ENCODE measurements around the gene CD320. TPM values are rescaled to one million over a fixed set of nuclear protein-coding genes. Genes with fewer than 3 reads are reported as not detected.
A peak's percentile ranks its signal among the peaks of the same experiment; 100 is the strongest.
"Not testable (repeated sequence)": the region's sequence is repeated elsewhere in the genome, so short reads cannot be mapped to it uniquely, and the experiment has no call there.

The CD320 gene
- total RNA-seq, 4 donors from 2014 or later, result 12.7 to 26.4 (median 18.2) TPM

DNA sequence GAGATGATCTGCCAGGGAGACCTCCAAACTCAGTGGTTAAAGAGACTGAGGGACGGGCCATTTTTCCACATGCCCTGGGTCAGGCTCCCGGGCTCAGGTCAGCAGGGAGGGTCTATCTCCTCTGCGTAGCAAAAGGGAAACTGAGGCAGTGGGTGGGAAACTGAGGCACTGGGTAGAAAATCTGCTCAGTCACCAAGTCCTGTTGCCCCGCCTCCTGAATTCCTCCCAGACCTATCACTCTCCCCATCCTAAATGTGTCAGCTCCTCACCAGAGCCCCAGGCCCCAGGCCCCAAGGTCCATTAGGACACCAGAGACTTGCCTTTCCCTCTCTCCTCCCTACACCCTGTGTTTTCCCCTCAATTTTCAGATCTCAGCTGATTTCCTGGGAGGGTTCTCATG is 2.4 kb downstream of the CD320 start:
- no peaks in the 10 kb centered on the region for H3K9me3 ChIP-seq
- H3K36me3 ChIP-seq, result peaks cover 0 to 13% (median 0%) of the 10 kb centered on the region in 3 donors
- H3K27ac ChIP-seq, result peak overlapping the region in 1 of 4 donors; percentile 25
- peak in 2 of 3 donors; percentile 15 to 37 for DNase-seq
- no peaks in the 10 kb centered on the region for H3K27me3 ChIP-seq
- H3K4me1 ChIP-seq, result peaks cover 0 to 36% (median 14%) of the 10 kb centered on the region in 4 donors
- no peak for TF ChIP-seq POLR2A (IDR thresholded peaks at IDR 0.05)
- TF ChIP-seq, protein P1, sequence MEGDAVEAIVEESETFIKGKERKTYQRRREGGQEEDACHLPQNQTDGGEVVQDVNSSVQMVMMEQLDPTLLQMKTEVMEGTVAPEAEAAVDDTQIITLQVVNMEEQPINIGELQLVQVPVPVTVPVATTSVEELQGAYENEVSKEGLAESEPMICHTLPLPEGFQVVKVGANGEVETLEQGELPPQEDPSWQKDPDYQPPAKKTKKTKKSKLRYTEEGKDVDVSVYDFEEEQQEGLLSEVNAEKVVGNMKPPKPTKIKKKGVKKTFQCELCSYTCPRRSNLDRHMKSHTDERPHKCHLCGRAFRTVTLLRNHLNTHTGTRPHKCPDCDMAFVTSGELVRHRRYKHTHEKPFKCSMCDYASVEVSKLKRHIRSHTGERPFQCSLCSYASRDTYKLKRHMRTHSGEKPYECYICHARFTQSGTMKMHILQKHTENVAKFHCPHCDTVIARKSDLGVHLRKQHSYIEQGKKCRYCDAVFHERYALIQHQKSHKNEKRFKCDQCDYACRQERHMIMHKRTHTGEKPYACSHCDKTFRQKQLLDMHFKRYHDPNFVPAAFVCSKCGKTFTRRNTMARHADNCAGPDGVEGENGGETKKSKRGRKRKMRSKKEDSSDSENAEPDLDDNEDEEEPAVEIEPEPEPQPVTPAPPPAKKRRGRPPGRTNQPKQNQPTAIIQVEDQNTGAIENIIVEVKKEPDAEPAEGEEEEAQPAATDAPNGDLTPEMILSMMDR (IDR thresholded peaks at IDR 0.05), result no peak
- no peak overlapping the region for H3K4me3 ChIP-seq

DNA sequence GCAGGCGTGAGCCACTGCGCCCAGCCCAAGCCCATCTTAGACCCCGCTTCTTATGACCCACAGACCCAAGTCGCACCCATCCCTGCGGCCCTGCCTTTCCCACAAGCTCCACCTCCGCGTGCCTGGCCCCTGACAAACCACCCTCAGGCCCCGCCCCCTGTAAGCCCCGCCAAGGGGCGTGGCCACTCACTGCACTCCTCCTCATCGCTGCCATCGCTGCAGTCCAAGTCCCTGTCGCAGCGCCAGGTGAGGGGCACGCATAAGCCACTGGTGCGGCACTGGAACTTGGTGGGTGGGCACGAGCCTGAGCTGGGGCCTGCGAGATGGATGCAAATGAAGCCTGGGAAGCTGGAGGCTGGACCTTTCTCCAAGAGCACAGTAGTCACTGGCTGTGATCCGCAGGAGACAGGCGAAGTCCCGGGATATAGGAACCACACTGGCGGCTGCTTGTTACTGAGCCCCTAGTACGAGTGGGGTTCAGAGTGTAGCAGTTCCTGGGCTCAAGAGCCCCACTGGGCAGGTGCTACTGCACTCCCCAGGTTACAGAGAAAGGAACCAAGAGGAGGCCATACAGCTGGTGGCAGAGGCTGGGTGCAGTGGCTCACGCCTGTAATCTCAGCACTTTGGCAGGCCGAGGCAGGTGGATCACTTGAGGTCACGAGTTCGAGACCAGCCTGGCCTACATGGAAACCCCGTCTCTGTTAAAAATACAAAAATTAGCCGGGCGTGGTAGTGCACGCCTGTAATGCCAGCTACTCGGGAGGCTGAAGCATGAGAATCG is 3.1 kb downstream of the CD320 start:
- Histone ChIP-seq H3K4me3 (no peak overlapping the region), H3K4me1 (peaks cover 0 to 36% (median 14%) of the 10 kb centered on the region in 4 donors), H3K36me3 (peaks cover 0 to 8% (median 0%) of the 10 kb centered on the region in 3 donors), H3K27me3 (no peaks in the 10 kb centered on the region), H3K9me3 (no peaks in the 10 kb centered on the region), H3K27ac (no peak overlapping the region)
- peak in 2 of 3 donors; percentile 15 to 47 for DNase-seq
- TF ChIP-seq, protein P1 (IDR thresholded peaks at IDR 0.05), result no peak
- TF ChIP-seq POLR2A (IDR thresholded peaks at IDR 0.05), result no peak

DNA sequence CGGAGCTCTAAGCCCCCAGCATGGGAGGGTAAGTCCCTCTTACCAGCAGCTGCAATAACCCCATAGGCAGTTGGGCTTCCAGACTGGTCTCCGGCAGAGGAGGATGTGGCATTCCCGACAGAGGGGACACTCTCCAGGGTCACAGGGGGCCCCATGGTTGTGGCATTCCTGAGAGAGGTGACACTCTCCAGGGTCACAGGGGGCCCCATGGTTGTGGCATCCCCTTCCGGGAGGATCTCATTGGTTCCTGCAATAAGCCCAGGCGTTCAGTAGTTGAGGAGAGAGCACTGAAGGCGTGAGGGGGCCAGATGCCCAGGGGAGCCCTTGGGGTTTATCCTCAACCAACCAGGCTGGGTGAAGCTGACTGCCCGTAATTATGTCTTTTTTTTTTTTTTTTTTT is 5.4 kb downstream of the CD320 start:
- DNase-seq, result peak in 2 of 3 donors; percentile 10 to 39
- peaks cover 0 to 17% (median 9%) of the 10 kb centered on the region in 4 donors for H3K4me1 ChIP-seq

DNA sequence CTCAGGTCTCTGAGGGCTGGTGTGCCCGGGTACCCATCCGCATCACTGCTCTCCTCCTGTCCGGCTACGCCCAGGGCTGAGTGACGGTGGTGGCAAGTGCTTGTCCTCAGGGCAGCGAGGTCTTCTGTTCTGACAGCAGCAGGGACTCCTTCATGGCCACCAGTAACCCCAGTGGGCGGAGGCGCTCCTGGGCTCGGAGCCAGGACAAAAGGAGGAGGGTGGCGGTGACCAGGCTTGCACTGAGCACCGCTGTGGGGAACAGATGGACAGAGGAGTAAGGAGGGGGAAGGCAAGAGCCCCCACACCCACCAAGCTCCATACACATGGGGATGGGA is 5.8 kb downstream of the CD320 start:
- no peaks in the 10 kb centered on the region for H3K36me3 ChIP-seq
- peak in 2 of 3 donors; percentile 15 to 51 for DNase-seq
- no peak for TF ChIP-seq POLR2A (IDR thresholded peaks at IDR 0.05)
- TF ChIP-seq, protein P1 (IDR thresholded peaks at IDR 0.05), result no peak
- H3K9me3 ChIP-seq, result no peaks in the 10 kb centered on the region
- no peak overlapping the region for H3K4me3 ChIP-seq
- peaks cover 0 to 13% (median 7%) of the 10 kb centered on the region in 4 donors for H3K4me1 ChIP-seq
- no peak overlapping the region for H3K27ac ChIP-seq
- no peaks in the 10 kb centered on the region for H3K27me3 ChIP-seq

More for the DNA sequence above, 5.4 kb downstream of the CD320 start:
- Histone ChIP-seq H3K4me3 (no peak overlapping the region), H3K27me3 (no peaks in the 10 kb centered on the region), H3K27ac (no peak overlapping the region), H3K36me3 (no peaks in the 10 kb centered on the region), H3K9me3 (no peaks in the 10 kb centered on the region)
- TF ChIP-seq, protein P1 (IDR thresholded peaks at IDR 0.05), result no peak
- no peak for TF ChIP-seq POLR2A (IDR thresholded peaks at IDR 0.05)

DNA sequence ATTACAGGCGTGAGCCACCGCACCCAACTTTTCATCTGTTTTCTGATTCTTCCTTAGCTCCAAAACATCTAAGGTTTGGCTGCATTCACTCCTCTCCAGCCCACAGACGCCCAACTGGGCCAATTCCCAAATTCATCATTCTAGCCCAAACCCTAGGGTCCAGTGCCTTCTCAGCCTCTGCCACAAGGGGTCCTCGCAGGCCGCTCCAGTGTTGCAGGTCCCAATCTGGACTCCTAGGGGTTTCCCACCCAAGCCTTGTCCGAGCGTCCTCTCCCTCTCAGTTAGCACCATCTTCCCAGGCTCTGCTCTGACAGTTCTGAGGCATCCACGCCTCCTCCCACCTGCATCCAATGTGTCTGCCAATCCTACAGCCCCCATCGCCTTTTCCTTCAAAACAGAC is 16.8 kb downstream of the CD320 start:
- H3K4me3 ChIP-seq, H3K4me1 ChIP-seq, H3K27ac ChIP-seq, H3K36me3 ChIP-seq, DNase-seq, H3K9me3 ChIP-seq, H3K27me3 ChIP-seq: not testable (repeated sequence)

DNA sequence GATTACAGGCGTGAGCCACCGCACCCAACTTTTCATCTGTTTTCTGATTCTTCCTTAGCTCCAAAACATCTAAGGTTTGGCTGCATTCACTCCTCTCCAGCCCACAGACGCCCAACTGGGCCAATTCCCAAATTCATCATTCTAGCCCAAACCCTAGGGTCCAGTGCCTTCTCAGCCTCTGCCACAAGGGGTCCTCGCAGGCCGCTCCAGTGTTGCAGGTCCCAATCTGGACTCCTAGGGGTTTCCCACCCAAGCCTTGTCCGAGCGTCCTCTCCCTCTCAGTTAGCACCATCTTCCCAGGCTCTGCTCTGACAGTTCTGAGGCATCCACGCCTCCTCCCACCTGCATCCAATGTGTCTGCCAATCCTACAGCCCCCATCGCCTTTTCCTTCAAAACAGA is 31.6 kb downstream of the CD320 start:
- not testable (repeated sequence) for H3K27ac ChIP-seq, H3K9me3 ChIP-seq, H3K36me3 ChIP-seq, H3K4me3 ChIP-seq, H3K27me3 ChIP-seq, H3K4me1 ChIP-seq, DNase-seq
